HPDE6-E6E7 (cell line): Measurements from ENCODE around the gene DRC1.

Source experiments
- DNase-seq: peaks from one replicate; pipeline ENCODE4 v3.0.0; 2011; ENCODE audit warnings: missing footprints; ENCODE audit errors: extremely low spot score

The DRC1 gene

DNA sequence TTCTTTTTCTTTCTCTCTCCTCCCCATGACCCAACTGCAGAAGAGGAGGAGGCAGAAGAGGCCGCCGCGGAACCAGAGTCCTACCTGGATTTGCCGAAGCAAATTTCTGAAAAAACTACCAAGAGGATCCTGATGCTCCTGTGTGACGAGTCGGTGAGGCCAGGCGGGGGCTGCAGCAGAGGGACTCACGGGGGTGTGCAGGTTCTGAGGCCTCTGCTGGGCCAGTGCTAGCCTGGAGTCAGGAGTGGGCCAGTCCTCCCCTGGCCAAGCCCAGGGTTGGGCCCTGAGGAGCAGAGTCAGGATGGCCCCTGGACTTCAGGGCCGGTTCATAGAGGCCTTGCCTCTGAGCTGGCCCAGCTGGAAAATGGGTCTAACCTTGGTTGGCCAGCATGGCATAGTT lies 46.9 kb downstream of the DRC1 start:
- DNase-seq: no peak

DNA sequence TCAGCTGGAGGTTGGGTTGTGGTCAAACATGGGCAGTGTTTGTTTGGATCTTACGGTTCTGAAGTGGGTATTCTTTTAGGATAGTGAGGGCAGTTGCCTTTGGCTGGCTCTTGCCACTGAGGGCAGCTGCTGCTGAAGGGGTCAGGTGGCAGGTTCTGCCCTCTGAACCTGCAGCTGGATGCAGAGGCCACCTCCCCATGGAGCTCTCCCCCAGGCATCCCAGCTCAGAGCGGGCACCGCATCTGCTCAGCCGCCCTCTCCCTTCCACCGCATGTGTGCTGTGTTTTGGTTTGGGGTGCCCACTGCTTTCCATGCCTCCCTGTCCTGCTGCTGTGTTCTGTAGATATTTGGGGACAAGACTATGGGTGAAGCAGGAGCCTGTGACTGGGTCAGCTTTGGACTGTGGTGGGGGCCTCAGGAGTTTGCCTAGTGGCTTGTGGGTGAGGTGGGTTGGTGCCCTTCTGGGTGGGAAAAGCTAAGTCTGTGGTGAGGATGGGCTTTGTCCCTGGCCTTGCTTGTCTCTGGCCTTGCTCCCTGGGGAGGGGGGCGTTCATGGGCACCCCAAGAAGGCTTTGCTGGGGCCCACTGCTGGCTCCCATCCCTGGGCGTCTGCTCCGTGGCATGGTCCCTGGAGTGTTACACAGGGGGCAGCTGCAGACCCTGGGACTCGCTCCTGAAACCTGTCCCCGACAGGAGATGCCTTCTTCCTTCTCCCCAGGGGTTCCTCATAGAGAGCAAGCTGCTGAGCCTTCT lies 47.7 kb downstream of the DRC1 start:
- no peak for DNase-seq

- DNase-seq: no peak
These were observed 48.4 kb downstream of the DRC1 start for GRCh38 chr2:26450031-26450635.

GRCh38 chr2:26451700-26452099 lies 50.0 kb downstream of the DRC1 start:
- DNase-seq: no peak

DNA sequence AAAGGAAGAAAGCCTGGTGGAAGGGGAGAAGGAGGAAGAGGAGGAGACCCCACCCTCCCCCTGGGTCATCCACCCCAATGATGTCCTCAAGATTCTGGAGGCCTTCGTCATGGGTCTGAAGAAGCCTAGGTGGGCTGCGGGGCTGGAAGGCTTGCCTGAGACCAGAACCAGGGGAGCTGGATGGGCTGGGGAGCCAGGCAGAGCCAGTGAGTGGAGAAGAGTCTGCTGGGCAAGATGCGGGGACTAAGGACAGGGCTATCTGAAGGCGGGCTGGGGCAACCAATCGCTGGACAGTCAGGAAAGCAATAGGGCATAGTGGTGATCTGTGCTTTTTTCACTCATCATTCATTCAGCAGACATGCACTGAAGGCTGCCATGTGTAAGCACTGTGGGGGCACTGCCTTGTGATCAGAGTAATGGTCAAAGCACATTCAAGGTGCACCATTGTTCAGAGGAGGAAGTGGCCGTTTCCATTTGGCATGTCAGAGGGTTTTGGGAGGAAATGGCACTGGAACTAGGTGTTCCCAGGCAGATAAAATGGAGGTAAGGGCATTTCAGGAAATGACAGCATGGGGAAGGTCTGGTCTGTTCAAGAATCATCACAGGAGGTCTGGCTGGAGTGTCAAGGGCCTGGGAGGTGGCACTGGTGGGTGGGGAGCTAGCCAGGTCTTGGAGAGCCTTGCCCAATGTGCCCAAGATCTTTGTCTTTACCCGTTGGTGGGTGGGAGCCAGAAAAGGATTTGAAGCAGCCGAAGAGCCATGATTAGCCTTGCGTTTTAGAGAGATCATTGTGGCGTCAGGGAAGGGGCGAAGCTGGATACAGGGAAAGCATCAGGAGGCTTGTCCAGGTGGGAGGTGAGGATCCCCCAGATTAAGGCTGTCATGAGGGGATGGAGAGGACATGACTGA lies 52.0 kb downstream of the DRC1 start:
- no peak for DNase-seq

GRCh38 chr2:26454561-26455001 lies 52.9 kb downstream of the DRC1 start:
- DNase-seq: no peak

GRCh38 chr2:26455037-26455669 lies 53.4 kb downstream of the DRC1 start:
- DNase-seq: no peak

DNA sequence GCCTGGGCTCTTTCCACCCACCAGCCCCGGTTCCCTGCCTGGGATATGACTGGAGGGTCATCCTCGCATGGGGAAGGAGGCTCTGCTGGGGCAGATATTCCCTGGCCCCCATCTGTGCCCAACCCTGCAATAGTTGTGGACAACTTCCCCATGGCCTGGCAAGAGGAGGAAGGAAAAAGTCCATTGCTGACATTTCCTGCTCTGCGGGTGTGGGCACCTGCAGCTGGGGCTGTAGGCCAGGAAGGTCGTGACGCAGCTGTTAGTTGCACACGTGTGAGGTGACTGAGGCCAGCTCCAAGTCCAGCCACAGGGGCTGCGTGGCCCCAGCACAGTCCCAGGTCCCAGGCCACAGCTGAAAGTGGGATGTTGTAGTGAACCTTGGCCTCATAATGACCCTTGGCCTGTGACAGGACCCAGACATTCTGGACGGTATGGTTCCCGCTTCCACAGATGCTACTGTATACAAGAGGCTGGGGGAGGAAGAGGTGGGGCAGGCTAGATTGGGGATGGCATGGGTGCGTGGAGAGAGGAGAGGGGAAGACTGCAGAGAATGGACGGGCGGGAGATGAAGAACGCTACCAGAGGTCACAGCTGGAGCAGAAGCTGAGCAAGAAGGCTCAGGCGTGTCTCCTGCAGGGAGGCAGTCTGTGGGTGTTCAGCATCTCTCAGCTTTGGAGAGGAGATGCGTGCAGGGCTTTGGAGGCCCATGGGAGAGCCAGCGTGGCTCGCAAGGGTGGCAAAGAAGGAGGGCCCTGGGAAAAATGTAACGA lies 54.1 kb downstream of the DRC1 start:
- DNase-seq: no peak

- peak; percentile 27 for DNase-seq
These were observed 54.9 kb downstream of the DRC1 start for GRCh38 chr2:26456440-26457250.

DNA sequence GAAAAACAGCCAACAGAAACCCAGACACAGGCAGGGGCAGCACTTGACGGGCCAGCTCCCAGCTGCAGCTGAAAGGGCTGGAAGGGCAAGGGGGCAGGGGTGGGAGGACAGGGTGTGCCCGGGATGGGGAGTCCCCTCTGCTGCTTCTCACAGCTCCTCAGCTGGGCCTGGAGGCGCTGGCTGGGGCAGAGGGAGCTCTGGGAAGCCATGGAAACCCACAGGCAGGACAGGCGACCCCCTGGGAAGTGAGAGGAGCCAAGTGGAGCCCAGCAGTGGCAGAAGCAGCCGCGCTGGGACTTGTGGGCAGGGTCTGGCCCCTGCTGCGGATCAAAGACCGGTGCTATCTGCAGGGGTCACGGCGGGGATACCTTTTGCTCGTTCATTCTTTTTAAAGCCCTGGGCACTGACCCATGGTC lies 55.5 kb downstream of the DRC1 start:
- no peak for DNase-seq

- DNase-seq: no peak
These were observed 56.1 kb downstream of the DRC1 start for GRCh38 chr2:26457695-26458364.

DNA sequence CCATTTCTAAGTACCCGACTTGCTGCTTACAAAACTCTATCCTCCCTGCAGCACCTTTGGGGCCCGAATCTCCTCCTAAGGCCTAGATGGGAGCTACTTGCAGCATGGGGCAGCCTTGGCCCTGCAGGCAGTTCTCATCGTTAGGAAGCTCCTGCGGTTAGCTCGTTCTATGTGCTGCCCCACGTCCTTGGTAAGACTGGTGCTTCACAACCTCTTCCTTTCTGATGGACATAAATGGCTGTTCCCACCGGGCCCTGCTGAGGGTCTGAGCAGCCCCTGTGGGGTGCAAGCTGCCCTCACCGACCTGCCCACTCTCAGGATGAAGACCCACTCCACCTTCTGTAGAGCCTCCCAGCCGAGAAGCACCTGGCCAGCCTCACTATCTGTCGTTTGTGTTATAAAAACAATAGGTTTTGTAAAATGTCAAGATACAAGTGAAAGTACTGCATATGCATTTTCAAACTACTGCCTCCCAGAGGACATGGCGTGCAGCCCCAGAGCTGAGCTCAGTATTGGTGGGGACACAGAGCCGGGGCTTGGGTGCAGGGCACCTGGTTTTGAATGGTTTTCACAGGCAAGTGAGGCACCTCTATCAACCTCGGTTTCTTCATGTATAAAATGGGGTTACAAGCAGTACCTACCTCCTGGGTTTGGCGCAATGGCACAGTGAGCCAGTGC lies 56.8 kb downstream of the DRC1 start:
- DNase-seq: no peak

DNA sequence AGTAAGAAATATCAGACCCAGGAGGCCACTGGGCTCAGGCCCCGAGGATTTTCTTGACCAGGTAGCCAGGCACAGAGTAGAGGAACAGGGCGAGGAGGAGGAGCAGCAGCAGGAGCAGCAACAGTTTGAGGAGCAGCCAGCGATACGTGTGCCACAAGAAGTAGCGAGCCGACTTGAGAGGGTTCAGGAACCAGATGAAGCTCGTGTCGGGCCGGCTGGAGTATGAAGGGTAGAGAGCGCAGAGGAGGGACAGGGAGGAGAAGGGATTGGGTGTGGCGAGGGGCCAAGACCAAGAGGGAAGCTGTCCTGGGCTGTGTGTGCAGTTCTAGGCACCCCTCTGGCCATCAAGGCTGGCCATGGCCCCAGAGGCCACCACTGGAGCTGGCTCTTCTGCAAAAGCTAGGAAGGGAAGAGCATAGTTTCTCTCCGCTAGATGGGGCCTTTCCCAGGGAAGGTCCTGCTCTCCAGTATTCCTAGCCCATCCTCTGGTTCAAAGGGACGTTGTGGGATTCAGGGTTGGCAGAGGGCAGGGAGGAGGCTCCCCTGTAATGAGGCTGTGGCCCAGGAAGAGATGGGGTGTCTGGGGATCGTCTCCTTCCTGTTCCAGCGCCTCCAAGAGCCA lies 58.4 kb downstream of the DRC1 start:
- no peak for DNase-seq

DNA sequence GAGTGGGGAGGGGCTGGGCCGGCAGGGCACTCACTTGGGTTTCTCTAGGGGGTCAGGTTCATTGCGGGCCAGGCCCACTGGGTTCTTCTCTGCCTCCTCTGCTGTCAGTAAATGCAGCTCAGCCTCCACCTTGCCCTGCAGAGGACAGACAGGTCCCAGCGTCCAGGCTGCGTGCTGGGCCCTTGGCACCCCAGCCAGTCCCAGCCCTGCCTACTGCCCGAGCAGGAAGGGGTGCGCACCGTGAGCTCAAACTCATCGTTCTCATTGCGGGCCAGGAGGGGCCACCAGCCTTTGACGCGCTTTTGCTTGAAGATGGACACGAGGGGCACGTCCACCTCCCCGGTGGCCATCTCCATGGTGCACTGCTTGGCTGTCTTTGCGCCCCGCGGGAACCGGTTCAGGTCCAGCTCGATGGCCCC lies 58.9 kb downstream of the DRC1 start:
- no peak for DNase-seq

GRCh38 chr2:26461601-26462023 lies 59.9 kb downstream of the DRC1 start:
- no peak for DNase-seq

- DNase-seq: no peak
These were observed 60.4 kb downstream of the DRC1 start for GRCh38 chr2:26462100-26462499.

DNA sequence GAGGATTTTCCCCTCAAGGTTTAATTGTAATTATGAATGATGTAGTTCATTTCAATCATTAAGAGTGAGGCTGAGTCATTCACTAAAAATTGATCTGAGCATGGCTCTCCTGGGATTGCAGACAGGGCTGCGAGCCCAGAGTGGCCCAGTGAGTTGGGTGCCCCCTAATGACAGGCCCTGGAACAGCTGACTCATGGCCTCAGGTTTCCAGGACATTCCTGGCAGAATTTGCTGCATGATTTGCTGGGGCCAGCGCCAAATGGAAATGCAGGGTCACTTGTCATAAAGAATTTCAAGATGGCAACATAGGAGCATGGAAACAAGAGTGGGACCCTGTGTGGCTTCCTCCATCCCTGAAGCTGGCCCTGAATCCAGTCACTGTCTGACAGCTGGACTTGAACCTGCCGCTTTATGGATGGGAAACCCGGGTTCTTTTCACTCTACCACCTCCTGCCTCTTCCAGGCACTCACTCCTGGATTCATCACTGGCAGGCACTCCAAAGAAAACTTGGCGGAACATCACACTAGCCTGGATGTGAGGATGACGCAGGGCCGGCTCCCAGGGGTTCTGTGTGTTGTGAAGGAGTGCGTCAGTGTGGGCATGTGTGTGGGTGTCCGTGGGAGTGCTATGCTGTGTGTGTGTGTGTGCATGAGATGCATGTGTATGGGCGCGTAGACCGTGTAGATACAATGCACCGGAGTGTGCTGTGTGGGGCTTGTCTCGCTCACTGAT lies 61.0 kb downstream of the DRC1 start:
- peak; percentile 42 for DNase-seq
